Spleen (tissue), 11 donors: Measurements from ENCODE around the gene UBE2D1. TPM values are rescaled to one million over a fixed set of nuclear protein-coding genes. Genes with fewer than 3 reads are reported as not detected.

Source experiments
- DNase-seq: peaks from one replicate; pipeline ENCODE4 v3.0.0-alpha.2; 2020
- H3K27ac ChIP-seq, 8 donors: fragments of 200-600 bp; sonication (generic) in 7 of 8; 1 replicate in 4 of 8; 2 replicates in 4 of 8; pipeline versions ENCODE4 v1.5.0 to v1.8.0; 2016 to 2021; ENCODE audit warnings: inconsistent platforms in 4 of 8, mild to moderate bottlenecking in 4 of 8, moderate library complexity in 1 of 8
- H3K27me3 ChIP-seq, 7 donors: fragments of 200-600 bp; sonication (generic) in 6 of 7; replicated peaks in 1 of 7; 1 replicate in 4 of 7; 2 replicates in 3 of 7; pipeline versions ENCODE4 v1.5.0 to v1.8.0; 2016 to 2021; ENCODE audit warnings: inconsistent platforms in 3 of 7, mild to moderate bottlenecking in 1 of 7
- H3K36me3 ChIP-seq, 6 donors: fragments of 200-600 bp; sonication (generic) in 5 of 6; 1 replicate in 4 of 6; 2 replicates in 2 of 6; pipeline versions ENCODE4 v1.5.0 to v1.8.0; 2016 to 2021; ENCODE audit warnings: inconsistent platforms in 2 of 6
- H3K4me1 ChIP-seq, 6 donors: fragments of 200-600 bp; sonication (generic) in 5 of 6; 1 replicate in 3 of 6; 2 replicates in 3 of 6; pipeline versions ENCODE4 v1.5.0 to v1.8.0; 2016 to 2021; ENCODE audit warnings: inconsistent platforms in 3 of 6
- H3K4me3 ChIP-seq, 8 donors: fragments of 200-600 bp; sonication (generic) in 7 of 8; 1 replicate in 4 of 8; 2 replicates in 4 of 8; pipeline versions ENCODE4 v1.5.0 to v1.8.0; 2016 to 2021; ENCODE audit warnings: inconsistent platforms in 4 of 8, mild to moderate bottlenecking in 4 of 8, moderate library complexity in 2 of 8
- H3K9me3 ChIP-seq, 8 donors: fragments of 200-600 bp; sonication (generic) in 7 of 8; 1 replicate in 4 of 8; 2 replicates in 4 of 8; pipeline versions ENCODE4 v1.5.0 to v1.8.0; 2016 to 2021; ENCODE audit warnings: inconsistent platforms in 4 of 8
- CTCF ChIP-seq, 11 experiments: fragments of 200-600 bp in 7 of 11; fragments of 450-650 bp in 4 of 11; sonication (generic) in 4 of 11; IDR thresholded peaks in 8 of 11; conservative IDR thresholded peaks in 3 of 11; 1 replicate in 7 of 11; 2 replicates in 4 of 11; pipeline versions ENCODE4 v1.4.0 to v1.8.0; 2016 to 2021; ENCODE audit warnings: antibody characterized with exemption in 11 of 11, inconsistent platforms in 4 of 11, mild to moderate bottlenecking in 1 of 11
- POLR2A ChIP-seq, 3 donors: fragments of 450-650 bp; IDR thresholded peaks; one replicate each; pipeline ENCODE4 v1.5.1; 2017; ENCODE audit warnings: antibody characterized with exemption in 3 of 3, mild to moderate bottlenecking in 1 of 3
- POLR2AphosphoS5 ChIP-seq, 3 donors: sonication (generic); formaldehyde crosslinking; IDR thresholded peaks; one replicate each; pipeline ENCODE4 v1.5.1; 2017; ENCODE audit warnings: antibody characterized with exemption in 3 of 3
- WGBS, 5 donors: extraction: QIAGEN DNeasy Blood & Tissue Kit in 3 of 5; methylation state at CpG; one replicate each; pipeline versions ENCODE4 v1.1.5 to v1.1.7; 2013 to 2018; 5-methylcytosine and 5-hydroxymethylcytosine counted together
- intact Hi-C: fragments of 100-400 bp; cut with DNase I; formaldehyde crosslinking; loops from one replicate; pipeline ENCODE4 v1.15.0; 2023; ENCODE audit warnings: low total_unique reads
- polyA plus RNA-seq, 3 donors: library from polyadenylated mRNA; stranded (reverse); fragments of 200-250 nt; gene quantifications; one replicate each; pipeline ENCODE4 v1.2.1, GENCODE V29; 2013
- total RNA-seq, 7 donors: library from RNA; depleted of rRNA in 3 of 7; stranded (reverse); fragments of >200 nt in 3 of 7; fragmentation: NEBNext Ultra II Directional in 4 of 7; extraction: Animal tissue kit (Norgen Biotek cat#: 25700) in 4 of 7; gene quantifications; one replicate each; pipeline versions ENCODE4 v1.1.0 to v1.2.1, GENCODE V29; 2016 to 2021
- donor health status: healthy with polysubstance abuse.
- donor health status: DM: no; HTN: no; CAD: no; lungs with moderate emphysema.
- donor health status: DM: no; HTN: no; CAD: no.
- donor health status: Bipolar disorder and iron deficiency.
- donor health status: healthy.
- donor health status: DM: no; HTN: no; CAD: no.
- donor health status: DM: yes; HTN: yes; CAD: no.

UBE2D1 gene
- total and polyA plus RNA-seq, 10 donors: 13.5 to 34.6 (median 26.4) TPM

- Histone ChIP-seq H3K4me3 (no peak overlapping the region), H3K27me3 (peaks cover 0 to 3% (median 0%) of the 10 kb centered on the region in 7 donors), H3K36me3 (no peaks in the 10 kb centered on the region), H3K4me1 (no peaks in the 10 kb centered on the region), H3K9me3 (no peaks in the 10 kb centered on the region), H3K27ac (no peak overlapping the region)
- DNase-seq: no peak
- 91 to 96% (median 94%) methylated on average over 3 of the region's 3 CpGs for WGBS, 5 donors
- TF ChIP-seq POLR2A (IDR thresholded peaks at IDR 0.05) (no peak), CTCF (IDR thresholded peaks at IDR 0.05 in 8 of 11, conservative IDR thresholded peaks at IDR 0.05 in 3 of 11) (no peak), POLR2AphosphoS5 (IDR thresholded peaks at IDR 0.05) (no peak)
- intact Hi-C loops: loop anchor here (10.0 kb wide), 1 partner anchor 77 kb away; the partner anchor contains the start of gene TFAM
Observed at GRCh38 chr10:58307676-58308075, 27.1 kb upstream of the UBE2D1 start.

- TF ChIP-seq POLR2A (IDR thresholded peaks at IDR 0.05): no peak
- no peak for TF ChIP-seq CTCF (IDR thresholded peaks at IDR 0.05 in 8 of 11, conservative IDR thresholded peaks at IDR 0.05 in 3 of 11)
- no peak for TF ChIP-seq POLR2AphosphoS5 (IDR thresholded peaks at IDR 0.05)
- H3K9me3 ChIP-seq: no peaks in the 10 kb centered on the region
- H3K36me3 ChIP-seq: no peaks in the 10 kb centered on the region
- H3K4me1 ChIP-seq: no peaks in the 10 kb centered on the region
- H3K27me3 ChIP-seq: peaks cover 0 to under 1% (median 0%) of the 10 kb centered on the region in 7 donors
- H3K4me3 ChIP-seq: no peak overlapping the region
- no peak overlapping the region for H3K27ac ChIP-seq
- DNase-seq: no peak
- intact Hi-C loops: no loop called here
Observed at GRCh38 chr10:58311026-58311425, 23.8 kb upstream of the UBE2D1 start.

DNA sequence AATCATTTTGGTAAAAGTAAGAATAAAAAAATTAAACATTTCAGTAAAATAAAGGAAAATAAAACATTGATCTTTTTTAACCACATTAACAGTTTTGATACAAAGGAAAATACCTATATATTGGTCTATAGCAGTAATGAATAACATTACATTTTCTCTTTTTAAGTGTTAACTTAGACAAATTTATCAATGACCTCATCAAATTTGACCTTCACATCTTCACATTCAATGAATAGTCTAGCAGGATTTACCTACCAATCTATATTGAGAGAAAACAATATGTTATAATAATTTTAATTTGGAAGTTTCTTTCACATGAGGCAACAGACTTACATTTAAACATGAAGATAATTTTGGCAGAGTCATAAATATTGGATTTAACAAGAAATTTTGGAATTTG is 17.9 kb upstream of the UBE2D1 start:
- Histone ChIP-seq H3K36me3 (no peaks in the 10 kb centered on the region), H3K9me3 (no peaks in the 10 kb centered on the region), H3K27me3 (no peaks in the 10 kb centered on the region), H3K4me3 (no peak overlapping the region), H3K4me1 (peaks cover 0 to under 1% (median 0%) of the 10 kb centered on the region in 6 donors), H3K27ac (no peak overlapping the region)
- no peak for DNase-seq
- TF ChIP-seq POLR2AphosphoS5 (IDR thresholded peaks at IDR 0.05) (no peak), POLR2A (IDR thresholded peaks at IDR 0.05) (no peak), CTCF (IDR thresholded peaks at IDR 0.05 in 8 of 11, conservative IDR thresholded peaks at IDR 0.05 in 3 of 11) (no peak)
- intact Hi-C loops: no loop called here

GRCh38 chr10:58318346-58318745 is 16.5 kb upstream of the UBE2D1 start:
- intact Hi-C loops: no loop called here
- H3K27ac ChIP-seq: no peak overlapping the region
- TF ChIP-seq POLR2A (IDR thresholded peaks at IDR 0.05) (no peak), CTCF (IDR thresholded peaks at IDR 0.05 in 8 of 11, conservative IDR thresholded peaks at IDR 0.05 in 3 of 11) (no peak), POLR2AphosphoS5 (IDR thresholded peaks at IDR 0.05) (no peak)
- WGBS, 5 donors: 73 to 96% (median 81%) methylated on average over 2 of the region's 2 CpGs
- no peak for DNase-seq
- H3K4me3 ChIP-seq: no peak overlapping the region
- no peaks in the 10 kb centered on the region for H3K36me3 ChIP-seq
- no peaks in the 10 kb centered on the region for H3K9me3 ChIP-seq
- H3K4me1 ChIP-seq: peaks cover 9 to 15% (median 13%) of the 10 kb centered on the region in 6 donors
- no peaks in the 10 kb centered on the region for H3K27me3 ChIP-seq
